Panc1 (cell line): Measurements from ENCODE around the gene ISM1. TPM values are rescaled to one million over a fixed set of nuclear protein-coding genes. Genes with fewer than 3 reads are reported as not detected.

ENCODE experiments used
- total RNA-seq: library from RNA; stranded (reverse); gene quantifications from one replicate; pipeline ENCODE4 v1.2.1, GENCODE V29; 2021; ENCODE audit not compliant: unreplicated experiment

Gene ISM1
- total RNA-seq, 1 experiment from 2014 or later = not detected

Other genes starting within 250 kb of the ISM1 start
- gene SPTLC3, start 212.3 kb upstream of the ISM1 start, total RNA-seq = 0.03 TPM